MM.1S (cell line): Measurements from ENCODE around the gene MVB12B.

Experiments
- DNase-seq: peaks from one replicate; pipeline ENCODE4 v3.0.0-alpha.2; 2015
- H2AFZ ChIP-seq: fragments of 300-600 bp; sonication (generic); 2 replicates; pipeline ENCODE4 v1.6.0; 2016; ENCODE audit warnings: antibody characterized with exemption, low read length
- H3F3A ChIP-seq: fragments of 300-600 bp; sonication (generic); 2 replicates; pipeline ENCODE4 v1.6.1; 2016; ENCODE audit warnings: mild to moderate bottlenecking, antibody characterized with exemption, low read length, moderate library complexity, mixed read lengths; ENCODE audit not compliant: insufficient read depth
- H3K27ac ChIP-seq: fragments of 300-600 bp; sonication (generic); 2 replicates; pipeline ENCODE4 v1.5.1; 2016; ENCODE audit warnings: mild to moderate bottlenecking, low read length
- H3K27me3 ChIP-seq: fragments of 300-600 bp; sonication (generic); replicated peaks from 2 replicates; pipeline ENCODE4 v1.6.0; 2016; ENCODE audit warnings: low read length; ENCODE audit not compliant: insufficient read depth
- H3K36me3 ChIP-seq: fragments of 300-600 bp; sonication (generic); replicated peaks from 2 replicates; pipeline ENCODE4 v1.6.1; 2016; ENCODE audit warnings: mild to moderate bottlenecking, low read length, mixed read lengths; ENCODE audit not compliant: insufficient read depth
- H3K4me1 ChIP-seq: fragments of 300-600 bp; sonication (generic); 2 replicates; pipeline ENCODE4 v1.6.1; 2016; ENCODE audit warnings: low read length, mixed read lengths
- H3K4me2 ChIP-seq: fragments of 300-600 bp; sonication (generic); 2 replicates; pipeline ENCODE4 v1.6.0; 2016; ENCODE audit warnings: low read depth, low read length
- H3K4me3 ChIP-seq: fragments of 300-600 bp; sonication (generic); 2 replicates; pipeline ENCODE4 v1.5.1; 2016; ENCODE audit warnings: low read length, mixed read lengths
- H3K79me2 ChIP-seq: fragments of 300-600 bp; sonication (generic); 2 replicates; pipeline ENCODE4 v1.6.1; 2016; ENCODE audit warnings: mixed run types, low read length, mixed read lengths
- H3K9ac ChIP-seq: fragments of 300-600 bp; sonication (generic); 2 replicates; pipeline ENCODE4 v1.6.1; 2016; ENCODE audit warnings: low read length, mixed read lengths
- H3K9me2 ChIP-seq: fragments of 300-600 bp; sonication (generic); replicated peaks from 2 replicates; pipeline ENCODE4 v1.6.1; 2016; ENCODE audit warnings: mild to moderate bottlenecking, low read length, mixed read lengths; ENCODE audit not compliant: insufficient read depth
- H3K9me3 ChIP-seq: fragments of 300-600 bp; sonication (generic); replicated peaks from 2 replicates; pipeline ENCODE4 v1.6.1; 2016; ENCODE audit warnings: mild to moderate bottlenecking, low read length, mixed read lengths; ENCODE audit not compliant: insufficient read depth
- H4K20me1 ChIP-seq: fragments of 300-600 bp; sonication (generic); 2 replicates; pipeline ENCODE4 v1.6.1; 2016; ENCODE audit warnings: mild to moderate bottlenecking, low read length, moderate library complexity, mixed read lengths; ENCODE audit not compliant: insufficient read depth
- EZH2 ChIP-seq: fragments of 300-600 bp; sonication (generic); optimal IDR thresholded peaks from 2 replicates; pipeline ENCODE3; 2017; ENCODE audit warnings: low read depth, mild to moderate bottlenecking, antibody characterized with exemption, low read length, mixed read lengths
- EZH2phosphoT487 ChIP-seq: fragments of 300-600 bp; sonication (generic); IDR thresholded peaks from 2 replicates; pipeline ENCODE4 v1.6.1; 2018; ENCODE audit warnings: antibody characterized with exemption, low read length
- TF ChIP-seq, protein P1 (sequence below): fragments of 300-600 bp; sonication (generic); IDR thresholded peaks from 2 replicates; pipeline ENCODE4 v1.5.1; 2016; ENCODE audit warnings: antibody characterized with exemption, low read length, mixed read lengths

The MVB12B gene

DNA sequence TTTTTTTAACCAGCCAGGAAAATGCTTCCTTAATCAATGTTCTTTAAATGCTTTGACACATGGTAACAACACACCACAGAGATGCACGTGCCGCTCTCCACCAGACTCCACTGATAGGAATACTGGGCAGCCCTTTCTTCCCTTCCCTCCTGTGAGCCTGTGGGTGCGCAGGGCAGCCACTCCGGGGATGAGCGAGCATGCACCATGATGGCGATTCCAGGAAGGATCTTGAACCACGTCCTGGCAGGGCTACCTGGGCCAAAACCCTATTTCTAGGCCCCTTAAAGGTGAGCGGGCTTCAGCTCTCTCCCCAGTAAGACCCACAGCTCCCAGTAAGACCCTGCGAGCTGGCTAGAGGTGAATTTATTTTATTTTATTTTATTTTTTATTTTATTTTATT, 128.2 kb downstream of the MVB12B start:
- H3K4me3 ChIP-seq = no peak overlapping the region
- H2AFZ ChIP-seq = no peak overlapping the region
- no peak overlapping the region for H3K9ac ChIP-seq
- TF ChIP-seq EZH2 (no peak), EZH2phosphoT487 (no peak)
- TF ChIP-seq, protein P1, sequence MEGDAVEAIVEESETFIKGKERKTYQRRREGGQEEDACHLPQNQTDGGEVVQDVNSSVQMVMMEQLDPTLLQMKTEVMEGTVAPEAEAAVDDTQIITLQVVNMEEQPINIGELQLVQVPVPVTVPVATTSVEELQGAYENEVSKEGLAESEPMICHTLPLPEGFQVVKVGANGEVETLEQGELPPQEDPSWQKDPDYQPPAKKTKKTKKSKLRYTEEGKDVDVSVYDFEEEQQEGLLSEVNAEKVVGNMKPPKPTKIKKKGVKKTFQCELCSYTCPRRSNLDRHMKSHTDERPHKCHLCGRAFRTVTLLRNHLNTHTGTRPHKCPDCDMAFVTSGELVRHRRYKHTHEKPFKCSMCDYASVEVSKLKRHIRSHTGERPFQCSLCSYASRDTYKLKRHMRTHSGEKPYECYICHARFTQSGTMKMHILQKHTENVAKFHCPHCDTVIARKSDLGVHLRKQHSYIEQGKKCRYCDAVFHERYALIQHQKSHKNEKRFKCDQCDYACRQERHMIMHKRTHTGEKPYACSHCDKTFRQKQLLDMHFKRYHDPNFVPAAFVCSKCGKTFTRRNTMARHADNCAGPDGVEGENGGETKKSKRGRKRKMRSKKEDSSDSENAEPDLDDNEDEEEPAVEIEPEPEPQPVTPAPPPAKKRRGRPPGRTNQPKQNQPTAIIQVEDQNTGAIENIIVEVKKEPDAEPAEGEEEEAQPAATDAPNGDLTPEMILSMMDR = no peak
- H3K9me2 ChIP-seq = no peaks in the 10 kb centered on the region
- no peak overlapping the region for H3K4me2 ChIP-seq
- no peaks in the 10 kb centered on the region for H3K9me3 ChIP-seq
- no peaks in the 10 kb centered on the region for H4K20me1 ChIP-seq
- H3K79me2 ChIP-seq = no peaks in the 10 kb centered on the region
- H3K27me3 ChIP-seq = no peaks in the 10 kb centered on the region
- no peaks in the 10 kb centered on the region for H3K4me1 ChIP-seq
- no peaks in the 10 kb centered on the region for H3F3A ChIP-seq
- H3K36me3 ChIP-seq = no peaks in the 10 kb centered on the region
- no peak overlapping the region for H3K27ac ChIP-seq
- no peak for DNase-seq

DNA sequence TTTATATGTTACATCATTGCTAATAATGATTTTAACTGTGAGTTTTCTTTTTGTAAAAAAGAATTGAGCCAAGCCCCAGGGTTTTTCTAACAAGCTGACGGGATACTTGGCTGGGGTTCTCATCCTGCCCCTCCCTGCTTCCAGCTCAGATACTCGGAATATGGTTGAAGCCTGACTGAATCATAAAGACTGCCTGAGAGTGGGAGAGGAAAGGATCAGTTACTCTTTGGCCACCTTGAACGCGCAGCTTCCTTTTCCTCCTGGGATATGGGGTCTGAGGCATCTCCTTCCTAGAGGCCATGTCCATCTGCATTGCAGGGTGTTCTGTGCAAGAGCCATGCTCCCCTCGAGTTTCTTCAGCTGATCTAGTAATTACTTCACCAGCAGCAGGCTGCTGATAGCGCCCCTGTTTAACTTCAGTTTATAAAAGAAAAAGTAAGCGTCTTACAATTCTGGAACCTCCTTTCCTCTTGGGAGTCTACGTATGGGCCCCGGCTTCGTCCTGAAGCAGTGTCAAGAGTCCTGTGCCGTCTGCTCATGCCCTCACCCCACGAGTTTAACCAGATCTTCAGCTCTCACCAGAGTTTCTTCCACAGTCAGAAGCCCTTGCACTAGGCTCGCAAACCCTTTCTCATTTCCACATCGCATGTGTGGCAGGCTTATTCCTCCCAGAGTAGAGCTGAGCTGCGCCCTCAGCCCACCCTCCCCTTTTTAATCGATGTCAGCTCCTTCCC, 130.0 kb downstream of the MVB12B start:
- H3K27me3 ChIP-seq = no peaks in the 10 kb centered on the region
- no peaks in the 10 kb centered on the region for H3K9me2 ChIP-seq
- no peaks in the 10 kb centered on the region for H3K79me2 ChIP-seq
- no peaks in the 10 kb centered on the region for H3K4me1 ChIP-seq
- H3K4me2 ChIP-seq = no peak overlapping the region
- TF ChIP-seq, protein P1 = no peak
- TF ChIP-seq EZH2phosphoT487 = no peak
- no peaks in the 10 kb centered on the region for H4K20me1 ChIP-seq
- no peaks in the 10 kb centered on the region for H3K9me3 ChIP-seq
- no peak overlapping the region for H3K4me3 ChIP-seq
- no peak overlapping the region for H2AFZ ChIP-seq
- H3K9ac ChIP-seq = no peak overlapping the region
- no peak overlapping the region for H3K27ac ChIP-seq
- H3K36me3 ChIP-seq = no peaks in the 10 kb centered on the region
- no peaks in the 10 kb centered on the region for H3F3A ChIP-seq
- DNase-seq = no peak

DNA sequence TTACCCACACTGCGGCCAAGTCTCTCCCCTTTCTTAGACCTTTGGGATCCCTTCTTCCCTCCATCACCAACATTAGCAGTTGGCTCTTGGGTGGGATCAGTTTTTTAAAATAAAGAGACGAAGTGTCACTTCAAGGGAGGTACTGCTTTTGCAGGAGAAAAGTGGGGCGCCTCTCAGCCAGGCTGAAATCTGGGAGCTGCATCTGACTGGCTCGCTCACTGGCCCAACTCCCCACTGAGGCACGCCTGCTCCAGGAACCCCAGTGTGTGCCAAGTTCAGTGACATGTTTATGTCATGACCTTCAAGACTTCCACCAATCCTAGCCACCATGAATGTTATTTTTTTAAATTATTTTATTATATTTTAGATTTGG, 130.5 kb downstream of the MVB12B start:
- Histone ChIP-seq H2AFZ (no peak overlapping the region), H3K9me2 (no peaks in the 10 kb centered on the region), H3K4me2 (no peak overlapping the region), H3K4me3 (no peak overlapping the region), H3K79me2 (no peaks in the 10 kb centered on the region), H3K36me3 (no peaks in the 10 kb centered on the region), H3K4me1 (no peaks in the 10 kb centered on the region), H3K9me3 (no peaks in the 10 kb centered on the region), H4K20me1 (no peaks in the 10 kb centered on the region), H3K9ac (no peak overlapping the region), H3K27ac (no peak overlapping the region), H3K27me3 (no peaks in the 10 kb centered on the region), H3F3A (no peaks in the 10 kb centered on the region)
- no peak for DNase-seq
- TF ChIP-seq EZH2phosphoT487 (no peak), EZH2 (no peak)
- TF ChIP-seq, protein P1 = no peak
